Transverse colon (tissue), 4 donors: ENCODE results near the gene MICB. TPM values are rescaled to one million over a fixed set of nuclear protein-coding genes. Genes with fewer than 3 reads are reported as not detected.
"Not testable (repeated sequence)": the region's sequence is repeated elsewhere in the genome, so short reads cannot be mapped to it uniquely, and the experiment has no call there.

ENCODE experiments used
- DNase-seq: peaks from one replicate; pipeline ENCODE4 v3.0.0-alpha.2; 2019
- H3K27ac ChIP-seq, 4 donors: fragments of 200-600 bp; sonication (generic); 2 replicates each; pipeline ENCODE4 v1.5.1; 2016 to 2018; ENCODE audit warnings: inconsistent platforms in 4 of 4
- H3K27me3 ChIP-seq: fragments of 200-600 bp; sonication (generic); 2 replicates; pipeline ENCODE4 v1.5.1; 2017; ENCODE audit warnings: inconsistent platforms
- H3K36me3 ChIP-seq, 4 donors: fragments of 200-600 bp; sonication (generic); 2 replicates each; pipeline ENCODE4 v1.5.1; 2017 to 2019; ENCODE audit warnings: inconsistent platforms in 4 of 4
- H3K4me1 ChIP-seq, 4 donors: fragments of 200-600 bp; sonication (generic); 2 replicates each; pipeline ENCODE4 v1.5.1; 2017 to 2020; ENCODE audit warnings: inconsistent platforms in 4 of 4
- H3K4me3 ChIP-seq, 4 donors: fragments of 200-600 bp; sonication (generic); 1 replicate in 1 of 4; 2 replicates in 3 of 4; pipeline versions ENCODE4 v1.5.1 to v1.6.1; 2017 to 2019; ENCODE audit warnings: inconsistent platforms in 4 of 4
- H3K9me3 ChIP-seq, 2 donors: fragments of 200-600 bp; sonication (generic); 2 replicates each; pipeline ENCODE4 v1.5.1; 2017 to 2019; ENCODE audit warnings: inconsistent platforms in 2 of 2
- EP300 ChIP-seq: sonication (generic); formaldehyde crosslinking; IDR thresholded peaks from one replicate; pipeline ENCODE4 v1.6.1; 2017; ENCODE audit warnings: antibody characterized with exemption, low read depth
- POLR2A ChIP-seq: fragments of 450-650 bp; IDR thresholded peaks from one replicate; pipeline ENCODE4 v1.6.1; 2016; ENCODE audit warnings: antibody characterized with exemption, mild to moderate bottlenecking, moderate library complexity
- POLR2AphosphoS5 ChIP-seq, 3 donors: sonication (generic); formaldehyde crosslinking; IDR thresholded peaks; one replicate each; pipeline ENCODE4 v1.6.1; 2016; ENCODE audit warnings: antibody characterized with exemption in 3 of 3
- WGBS, 2 donors: methylation state at CpG; one replicate each; pipeline ENCODE4 v1.1.5; 2018; ENCODE audit warnings: low coverage in 1 of 2; 5-methylcytosine and 5-hydroxymethylcytosine counted together
- in situ Hi-C, 4 donors: fragments of 200-750 bp; cut with MboI; loops; one replicate each; pipeline versions ENCODE4 v1.15.0 to v1.15.1; 2017; ENCODE audit warnings: low sequenced_read_pairs in 3 of 4, low pct_ligation_motif_present in 1 of 4, low pct_unique_long_range_greater_than_20kb in 1 of 4
- intact Hi-C: fragments of 100-400 bp; cut with DNase I; formaldehyde crosslinking; loops from one replicate; pipeline ENCODE4 v1.15.1; 2023; ENCODE audit warnings: low total_unique reads
- total RNA-seq, 4 donors: library from RNA; depleted of rRNA; stranded (reverse); fragments of >200 nt; gene quantifications; one replicate each; pipeline ENCODE4 v1.1.0, GENCODE V29; 2016
- TF ChIP-seq, protein P1 (sequence below), 5 experiments: fragments of 200-600 bp in 3 of 5; fragments of 450-650 bp in 2 of 5; sonication (generic) in 3 of 5; IDR thresholded peaks; 1 replicate in 2 of 5; 2 replicates in 3 of 5; pipeline ENCODE4 v1.5.1; 2016 to 2017; ENCODE audit warnings: antibody characterized with exemption in 5 of 5, inconsistent platforms in 3 of 5, mild to moderate bottlenecking in 2 of 5, moderate library complexity in 1 of 5

Gene MICB
- total RNA-seq, 4 donors from 2014 or later: 1.4 to 9.7 (median 4.0) TPM

DNA sequence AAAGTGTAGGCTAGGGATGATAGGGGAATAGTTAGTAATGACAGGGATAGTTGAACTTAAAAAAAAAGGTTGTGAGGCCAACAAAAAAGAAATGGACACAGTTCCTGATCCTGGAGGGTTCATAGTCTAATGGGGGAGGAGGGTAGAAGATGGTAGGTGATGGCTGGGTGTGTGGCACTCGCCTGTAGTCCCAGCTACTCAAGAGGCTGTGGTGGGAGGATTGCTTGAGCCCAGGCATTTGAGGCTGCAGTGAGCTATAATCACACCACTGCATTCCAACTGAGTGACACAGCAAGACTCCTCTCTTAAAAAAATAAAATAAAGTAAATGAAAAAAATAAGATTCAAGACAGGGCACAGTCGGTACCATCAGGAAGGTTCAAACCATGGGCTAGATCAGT is 2.4 kb upstream of the MICB start:
- Histone ChIP-seq H3K9me3 (no peaks in the 10 kb centered on the region), H3K36me3 (no peaks in the 10 kb centered on the region), H3K4me3 (peak overlapping the region in 1 of 4 donors; percentile 55), H3K27ac (peak overlapping the region; percentile 79 to 88 (median 84)), H3K4me1 (peaks cover 0 to 67% (median 17%) of the 10 kb centered on the region in 4 donors), H3K27me3 (peaks cover 7% of the 10 kb centered on the region)
- intact Hi-C loops (no loop called here), in situ Hi-C loops (loop anchor here in 1 of 4 donors (10.0 kb wide), 1 partner anchor 49 kb away; the partner anchor contains the start of genes ATP6V1G2, DDX39B and NFKBIL1)
- no peak for TF ChIP-seq EP300
- no peak for TF ChIP-seq POLR2AphosphoS5 (IDR thresholded peaks at IDR 0.05)
- no peak for TF ChIP-seq POLR2A
- TF ChIP-seq, protein P1, sequence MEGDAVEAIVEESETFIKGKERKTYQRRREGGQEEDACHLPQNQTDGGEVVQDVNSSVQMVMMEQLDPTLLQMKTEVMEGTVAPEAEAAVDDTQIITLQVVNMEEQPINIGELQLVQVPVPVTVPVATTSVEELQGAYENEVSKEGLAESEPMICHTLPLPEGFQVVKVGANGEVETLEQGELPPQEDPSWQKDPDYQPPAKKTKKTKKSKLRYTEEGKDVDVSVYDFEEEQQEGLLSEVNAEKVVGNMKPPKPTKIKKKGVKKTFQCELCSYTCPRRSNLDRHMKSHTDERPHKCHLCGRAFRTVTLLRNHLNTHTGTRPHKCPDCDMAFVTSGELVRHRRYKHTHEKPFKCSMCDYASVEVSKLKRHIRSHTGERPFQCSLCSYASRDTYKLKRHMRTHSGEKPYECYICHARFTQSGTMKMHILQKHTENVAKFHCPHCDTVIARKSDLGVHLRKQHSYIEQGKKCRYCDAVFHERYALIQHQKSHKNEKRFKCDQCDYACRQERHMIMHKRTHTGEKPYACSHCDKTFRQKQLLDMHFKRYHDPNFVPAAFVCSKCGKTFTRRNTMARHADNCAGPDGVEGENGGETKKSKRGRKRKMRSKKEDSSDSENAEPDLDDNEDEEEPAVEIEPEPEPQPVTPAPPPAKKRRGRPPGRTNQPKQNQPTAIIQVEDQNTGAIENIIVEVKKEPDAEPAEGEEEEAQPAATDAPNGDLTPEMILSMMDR (IDR thresholded peaks at IDR 0.05): no peak
- DNase-seq: no peak
- 50 to 56% methylated on average over 1 to 2 of the region's 2 CpGs for WGBS, 2 donors

DNA sequence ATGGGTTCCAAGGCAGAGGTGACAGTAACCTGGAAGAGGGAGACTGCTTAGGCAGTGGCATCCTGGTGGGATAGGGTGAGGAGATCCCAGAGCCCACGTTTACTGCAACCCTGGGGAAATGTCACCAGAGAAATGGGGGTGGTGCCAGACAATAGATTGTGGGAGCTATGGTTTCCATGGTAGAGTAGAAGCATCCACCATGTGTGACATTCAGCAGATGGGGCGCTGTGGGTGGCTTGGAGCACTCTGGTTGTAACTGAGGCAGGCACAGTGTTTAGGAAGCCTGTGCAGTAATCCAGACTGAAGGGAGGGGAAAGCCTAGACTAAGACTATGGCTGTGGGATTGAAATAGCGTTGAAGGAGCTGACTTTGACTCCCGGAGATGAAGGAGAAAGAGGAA is 1.1 kb upstream of the MICB start:
- DNase-seq, H3K36me3 ChIP-seq, H3K27me3 ChIP-seq, intact Hi-C loops, H3K9me3 ChIP-seq: not testable (repeated sequence)
- in situ Hi-C loops: loop anchor here in 1 of 4 donors (10.0 kb wide), 1 partner anchor 48 kb away; the partner anchor contains the start of genes ATP6V1G2, DDX39B and NFKBIL1
- peaks cover 0 to 60% (median 17%) of the 10 kb centered on the region in 4 donors for H3K4me1 ChIP-seq
- WGBS, 2 donors: 10 to 39% methylated on average over 2 to 4 of the region's 4 CpGs
- H3K27ac ChIP-seq: peak overlapping the region in 3 of 4 donors; percentile 48 to 84 (median 75)
- H3K4me3 ChIP-seq: peak overlapping the region in 1 of 4 donors; percentile 77

DNA sequence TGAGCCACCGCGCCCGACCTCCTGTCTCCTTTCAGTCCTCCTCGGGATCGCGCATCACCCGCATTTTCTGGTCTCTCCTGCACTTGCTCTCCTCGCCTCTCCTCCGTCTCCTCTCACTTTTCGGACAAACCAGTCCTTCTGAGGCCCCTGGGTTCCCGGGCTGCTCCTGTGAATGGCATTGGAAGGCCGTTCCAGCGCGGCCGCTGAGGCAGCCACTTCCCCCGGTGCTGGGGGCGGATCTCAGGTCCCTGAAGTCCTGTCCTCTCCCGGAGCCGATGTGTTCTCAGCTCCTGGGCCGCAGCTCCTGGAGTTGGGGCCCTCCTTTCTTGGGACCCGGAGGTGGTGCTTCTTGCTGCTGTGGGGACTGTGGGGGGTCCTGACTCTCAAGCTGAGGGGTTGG is 803 bp downstream of the MICB start:
- Histone ChIP-seq H3K9me3 (no peaks in the 10 kb centered on the region), H3K36me3 (no peaks in the 10 kb centered on the region), H3K27me3 (peaks cover 7% of the 10 kb centered on the region), H3K4me1 (peaks cover 0 to 45% (median 16%) of the 10 kb centered on the region in 4 donors), H3K27ac (peak overlapping the region in 1 of 4 donors; percentile 22), H3K4me3 (peak overlapping the region in 2 of 4 donors; percentile 61 to 77)
- in situ Hi-C loops (loop anchor here in 1 of 4 donors (10.0 kb wide), 1 partner anchor 46 kb away; the partner anchor contains the start of genes ATP6V1G2, DDX39B and NFKBIL1), intact Hi-C loops (no loop called here)
- 15% methylated on average over 19 of the region's 21 CpGs; no CpG with 5 or more reads in 1 of the 2 donors for WGBS, 2 donors
- TF ChIP-seq, protein P1 (IDR thresholded peaks at IDR 0.05): no peak
- TF ChIP-seq EP300: no peak
- no peak for TF ChIP-seq POLR2A
- TF ChIP-seq POLR2AphosphoS5 (IDR thresholded peaks at IDR 0.05): no peak
- DNase-seq: no peak

DNA sequence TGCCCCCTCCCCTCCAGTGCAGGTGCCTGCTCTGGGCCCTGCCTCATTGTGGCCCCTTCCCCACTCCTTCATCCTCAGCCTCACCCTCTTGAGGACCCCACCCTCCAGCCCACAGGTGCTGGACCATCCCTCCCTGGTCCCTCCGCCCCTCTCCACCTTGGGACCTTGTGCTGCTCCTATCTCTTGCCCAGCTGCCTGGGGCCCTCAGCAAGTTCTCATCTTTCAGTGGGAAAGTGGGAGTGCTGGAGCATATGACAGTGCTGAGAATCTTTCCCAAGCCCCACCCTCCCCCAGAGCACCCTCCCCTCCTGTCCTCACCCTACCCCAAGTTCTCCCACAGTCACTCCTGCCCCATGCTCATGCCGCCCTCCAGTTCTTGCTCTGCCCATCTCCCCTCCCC is 1.7 kb downstream of the MICB start:
- H3K27me3 ChIP-seq, DNase-seq, intact Hi-C loops, H3K36me3 ChIP-seq, H3K4me3 ChIP-seq, H3K27ac ChIP-seq, H3K9me3 ChIP-seq: not testable (repeated sequence)
- peaks cover 0 to 44% (median 11%) of the 10 kb centered on the region in 4 donors for H3K4me1 ChIP-seq
- in situ Hi-C loops: loop anchor here in 1 of 4 donors (10.0 kb wide), 1 partner anchor 45 kb away; the partner anchor contains the start of genes ATP6V1G2, DDX39B and NFKBIL1
- WGBS, 2 donors: 92% methylated on average over 1 of the region's 2 CpGs; no CpG with 5 or more reads in 1 of the 2 donors

DNA sequence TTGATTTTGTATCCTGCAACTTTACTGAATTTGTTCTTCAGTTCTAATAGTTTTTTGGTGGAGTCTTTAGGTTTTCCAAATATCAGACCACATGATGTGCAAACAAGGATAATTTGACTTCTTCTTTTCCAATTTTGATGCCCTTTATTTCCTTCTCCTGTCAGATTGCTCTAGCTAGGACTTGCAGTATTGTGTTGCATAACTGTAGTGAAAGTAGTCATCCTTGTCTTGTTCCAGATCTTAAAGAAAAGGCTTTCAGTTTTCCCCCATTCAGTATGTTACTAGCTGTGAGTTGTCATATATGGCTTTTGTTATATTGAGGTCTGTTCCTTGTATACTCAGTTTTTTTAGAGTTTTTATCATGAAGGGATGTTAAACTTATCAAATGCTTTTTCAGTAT is 4.6 kb downstream of the MICB start:
- Histone ChIP-seq H3K27me3 (peaks cover 7% of the 10 kb centered on the region), H3K4me3 (no peak overlapping the region), H3K9me3 (no peaks in the 10 kb centered on the region), H3K4me1 (peaks cover 0 to 16% (median 5%) of the 10 kb centered on the region in 4 donors), H3K27ac (no peak overlapping the region), H3K36me3 (peaks cover 0 to 3% (median 0%) of the 10 kb centered on the region in 4 donors)
- no peak for DNase-seq
- TF ChIP-seq, protein P1 (IDR thresholded peaks at IDR 0.05): no peak
- no peak for TF ChIP-seq EP300
- TF ChIP-seq POLR2AphosphoS5 (IDR thresholded peaks at IDR 0.05): no peak
- in situ Hi-C loops: no loop called here
- intact Hi-C loops: no loop called here

DNA sequence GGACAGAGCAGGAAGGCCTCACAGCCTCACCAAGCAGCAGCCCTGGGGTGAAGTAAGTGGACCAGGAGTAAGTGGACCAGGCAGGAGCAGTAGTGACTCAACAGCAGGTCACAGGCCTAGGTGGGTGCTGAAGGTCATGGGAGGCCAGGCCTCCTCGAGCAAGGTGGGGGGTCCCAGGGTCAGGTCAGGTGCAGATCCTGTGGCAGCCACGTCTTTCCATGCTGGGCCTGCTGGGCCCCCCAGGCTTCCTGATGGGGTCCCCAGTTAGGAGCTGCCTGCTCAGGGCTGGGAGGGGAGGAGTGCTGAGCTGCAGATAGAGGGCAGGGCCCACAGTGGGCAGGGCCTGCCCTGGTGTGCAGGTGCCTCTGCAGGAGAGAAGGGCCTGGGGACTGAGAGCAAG is 11.1 kb downstream of the MICB start:
- intact Hi-C loops, DNase-seq, H3K27me3 ChIP-seq, in situ Hi-C loops, H3K9me3 ChIP-seq, H3K4me1 ChIP-seq, H3K4me3 ChIP-seq, H3K27ac ChIP-seq, H3K36me3 ChIP-seq: not testable (repeated sequence)
- WGBS, 2 donors: 46% methylated on average over 2 of the region's 2 CpGs; no CpG with 5 or more reads in 1 of the 2 donors
